22Rv1 (cell line): ENCODE measurements around the gene SNX13.

ENCODE experiments used
- H3K27ac ChIP-seq: fragments of 450-650 bp; 2 replicates; pipeline ENCODE4 v1.5.1; 2017
- ZFX ChIP-seq: fragments of 450-650 bp; IDR thresholded peaks from 2 replicates; pipeline ENCODE4 v1.6.1; 2017; ENCODE audit warnings: antibody characterized with exemption, borderline replicate concordance
- TF ChIP-seq, protein P1 (sequence below): fragments of 450-650 bp; IDR thresholded peaks from 2 replicates; pipeline ENCODE4 v1.5.1; 2017; ENCODE audit warnings: mild to moderate bottlenecking

Gene SNX13

DNA sequence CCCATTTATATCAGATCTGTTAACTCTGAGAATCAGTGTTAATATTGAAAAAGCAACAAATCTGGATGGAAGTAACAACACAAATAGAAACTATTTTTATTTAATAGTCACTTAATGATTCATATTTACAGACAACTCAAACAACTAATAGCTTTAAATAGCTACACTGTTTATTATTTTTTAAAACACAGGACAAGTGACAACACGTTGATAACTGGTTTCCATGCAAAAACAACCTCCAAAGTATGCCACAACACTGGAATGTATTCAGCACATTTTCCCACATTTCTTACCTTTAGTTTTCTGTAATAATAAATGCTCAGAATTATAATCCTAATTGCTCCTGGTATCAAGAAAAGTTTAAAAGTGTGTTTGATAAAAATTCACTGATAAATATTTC, 4.0 kb downstream of the SNX13 start:
- H3K27ac ChIP-seq = no peak overlapping the region
- TF ChIP-seq, protein P1, sequence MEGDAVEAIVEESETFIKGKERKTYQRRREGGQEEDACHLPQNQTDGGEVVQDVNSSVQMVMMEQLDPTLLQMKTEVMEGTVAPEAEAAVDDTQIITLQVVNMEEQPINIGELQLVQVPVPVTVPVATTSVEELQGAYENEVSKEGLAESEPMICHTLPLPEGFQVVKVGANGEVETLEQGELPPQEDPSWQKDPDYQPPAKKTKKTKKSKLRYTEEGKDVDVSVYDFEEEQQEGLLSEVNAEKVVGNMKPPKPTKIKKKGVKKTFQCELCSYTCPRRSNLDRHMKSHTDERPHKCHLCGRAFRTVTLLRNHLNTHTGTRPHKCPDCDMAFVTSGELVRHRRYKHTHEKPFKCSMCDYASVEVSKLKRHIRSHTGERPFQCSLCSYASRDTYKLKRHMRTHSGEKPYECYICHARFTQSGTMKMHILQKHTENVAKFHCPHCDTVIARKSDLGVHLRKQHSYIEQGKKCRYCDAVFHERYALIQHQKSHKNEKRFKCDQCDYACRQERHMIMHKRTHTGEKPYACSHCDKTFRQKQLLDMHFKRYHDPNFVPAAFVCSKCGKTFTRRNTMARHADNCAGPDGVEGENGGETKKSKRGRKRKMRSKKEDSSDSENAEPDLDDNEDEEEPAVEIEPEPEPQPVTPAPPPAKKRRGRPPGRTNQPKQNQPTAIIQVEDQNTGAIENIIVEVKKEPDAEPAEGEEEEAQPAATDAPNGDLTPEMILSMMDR = no peak
- no peak for TF ChIP-seq ZFX

- no peak for TF ChIP-seq ZFX
- TF ChIP-seq, protein P1 = no peak
- no peak overlapping the region for H3K27ac ChIP-seq
Observed at GRCh38 chr7:17934612-17935240, 5.6 kb downstream of the SNX13 start.

DNA sequence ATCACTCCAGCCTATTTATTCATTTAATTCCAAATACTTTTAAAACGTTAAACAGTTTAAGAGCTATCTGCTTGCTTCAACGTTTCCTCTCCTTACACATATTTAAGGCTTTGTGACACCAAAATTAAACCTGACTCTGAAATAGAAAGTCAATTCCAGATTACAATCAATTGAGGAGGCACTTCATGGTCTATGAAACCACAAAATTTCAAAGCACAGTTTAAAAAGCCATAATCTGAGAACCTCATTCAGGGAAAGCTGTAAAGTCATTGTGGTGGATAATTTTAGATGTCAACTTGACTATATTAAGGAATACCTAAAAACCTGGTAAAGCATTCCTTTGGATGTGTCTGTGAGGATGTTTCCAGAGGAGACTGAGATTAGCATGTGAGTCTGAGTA, 6.2 kb downstream of the SNX13 start:
- H3K27ac ChIP-seq = no peak overlapping the region
- TF ChIP-seq, protein P1 = no peak
- no peak for TF ChIP-seq ZFX

DNA sequence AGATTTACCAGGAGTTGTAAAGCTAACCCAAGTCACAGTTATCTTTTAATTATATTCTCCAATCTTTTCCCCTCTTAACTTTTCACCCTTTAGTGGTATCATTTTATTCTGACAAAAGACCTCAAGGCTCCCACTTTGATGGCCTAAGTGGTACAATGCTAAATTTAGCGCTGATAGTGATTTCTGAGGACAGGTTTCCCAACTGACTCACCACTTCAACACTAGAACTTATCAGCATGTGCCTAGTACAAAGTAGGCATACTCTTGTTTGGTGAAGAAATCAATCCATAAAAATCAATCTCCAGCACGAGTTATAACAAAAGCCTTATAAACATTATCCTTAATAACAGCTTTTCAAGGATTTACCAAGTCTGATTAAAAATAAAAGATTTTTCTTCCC, 7.5 kb downstream of the SNX13 start:
- H3K27ac ChIP-seq = no peak overlapping the region
- no peak for TF ChIP-seq ZFX
- TF ChIP-seq, protein P1 = no peak

DNA sequence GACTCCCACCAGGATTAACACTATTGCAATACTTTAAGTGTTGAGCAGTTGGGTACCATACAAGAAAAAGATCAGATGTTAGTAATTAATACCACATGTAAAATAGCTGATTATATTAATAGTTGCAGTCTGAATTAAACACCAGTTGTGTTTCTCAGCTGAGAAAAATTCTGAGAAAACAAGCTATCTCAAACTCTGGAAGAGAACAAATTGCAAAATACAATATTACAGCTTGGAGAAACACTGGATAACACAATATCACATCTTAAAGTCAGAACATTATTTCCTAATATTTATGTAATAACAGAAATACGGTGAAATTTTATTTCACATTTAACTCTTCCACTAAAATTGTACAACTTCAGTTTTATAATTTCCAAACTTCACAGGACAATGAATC, 9.2 kb downstream of the SNX13 start:
- H3K27ac ChIP-seq = no peak overlapping the region
- TF ChIP-seq ZFX = no peak
- TF ChIP-seq, protein P1 = no peak

DNA sequence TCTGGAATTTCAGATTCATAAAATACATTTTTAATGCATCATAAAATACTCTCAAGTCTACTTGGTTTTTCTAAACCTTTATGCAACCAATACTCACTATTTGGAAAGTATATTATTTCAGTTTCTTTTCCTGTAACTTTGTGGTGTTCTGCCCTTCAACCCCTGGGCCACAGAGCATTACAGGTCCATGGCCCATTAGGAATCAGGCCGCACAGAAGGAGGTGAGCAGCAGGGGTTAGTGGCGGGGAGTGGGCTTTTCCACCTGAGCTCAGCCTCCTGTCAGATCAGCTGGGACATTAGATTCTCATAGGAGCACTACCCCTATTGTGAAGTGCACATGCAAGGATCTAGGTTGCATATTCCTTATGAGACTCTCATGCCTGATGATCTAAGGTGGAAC, 9.7 kb downstream of the SNX13 start:
- TF ChIP-seq ZFX = no peak
- TF ChIP-seq, protein P1 = no peak

GRCh38 chr7:17929647-17930395, 10.5 kb downstream of the SNX13 start:
- no peak for TF ChIP-seq ZFX
- TF ChIP-seq, protein P1 = no peak
- no peak overlapping the region for H3K27ac ChIP-seq

More for the DNA sequence above, 9.7 kb downstream of the SNX13 start:
- H3K27ac ChIP-seq = no peak overlapping the region
